Stromal cell of bone marrow (primary cell): Measurements from ENCODE around the gene PAPSS2.

Source experiments
- DNase-seq: peaks from one replicate; pipeline ENCODE4 v3.0.0-alpha.2; 2012; ENCODE audit warnings: low read depth

The PAPSS2 gene

GRCh38 chr10:87794285-87794684 is 134.6 kb downstream of the PAPSS2 start:
- DNase-seq, result no peak
